HG02642 (cell line): ENCODE data around the gene CLIP3.
"Not testable (repeated sequence)": the region's sequence is repeated elsewhere in the genome, so short reads cannot be mapped to it uniquely, and the experiment has no call there.

Experiments used
- ATAC-seq: cut with Tn5 transposase; IDR thresholded peaks from one replicate; pipeline ENCODE4 v1.9.1; 2021; ENCODE audit warnings: mild to moderate bottlenecking; ENCODE audit not compliant: unreplicated experiment, poor library complexity

The CLIP3 gene

GRCh38 chr19:35983177-35983576, 49.5 kb downstream of the CLIP3 start:
- ATAC-seq, result no peak

GRCh38 chr19:35980997-35981396, 51.7 kb downstream of the CLIP3 start:
- not testable (repeated sequence) for ATAC-seq

GRCh38 chr19:35978832-35979365, 53.8 kb downstream of the CLIP3 start:
- ATAC-seq, result no peak

- no peak for ATAC-seq
These were observed 54.4 kb downstream of the CLIP3 start for GRCh38 chr19:35978271-35978670.

- no peak for ATAC-seq
These were observed 55.0 kb downstream of the CLIP3 start for GRCh38 chr19:35977446-35978222.

GRCh38 chr19:35975608-35976214, 57.0 kb downstream of the CLIP3 start:
- ATAC-seq, result no peak

GRCh38 chr19:35973487-35973886, 59.2 kb downstream of the CLIP3 start:
- ATAC-seq, result no peak

- no peak for ATAC-seq
These were observed 65.9 kb downstream of the CLIP3 start for GRCh38 chr19:35966771-35967170.
